Measurements from ENCODE around the gene USP34.
"Not testable (repeated sequence)": the region's sequence is repeated elsewhere in the genome, so short reads cannot be mapped to it uniquely, and the experiment has no call there.

The USP34 gene

GRCh38 chr2:61456746-61457420 lies 14.0 kb downstream of the USP34 start:
- DNase-seq = no peak

- DNase-seq = no peak
Observed at GRCh38 chr2:61456070-61456745, 14.7 kb downstream of the USP34 start.

DNA sequence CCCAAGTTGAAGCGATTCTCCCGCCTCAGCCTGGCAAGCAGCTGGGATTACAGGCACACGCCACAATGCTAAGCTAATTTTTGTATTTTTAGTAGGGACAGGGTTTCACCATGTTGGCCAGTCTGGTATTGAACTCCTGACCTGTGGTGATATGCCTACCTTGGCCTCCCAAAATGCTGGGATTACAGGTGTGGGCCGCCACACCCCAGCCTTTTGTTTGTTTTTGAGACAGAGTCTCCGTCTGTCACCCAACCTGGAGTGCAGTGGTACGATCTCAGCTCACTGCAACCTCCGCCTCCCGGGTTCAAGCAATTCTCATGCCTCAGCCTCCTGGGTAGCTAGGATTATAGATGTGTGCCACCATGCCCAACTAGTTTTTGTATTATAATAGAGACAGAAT lies 15.9 kb downstream of the USP34 start:
- DNase-seq = not testable (repeated sequence)

GRCh38 chr2:61454383-61454782 lies 16.5 kb downstream of the USP34 start:
- no peak for DNase-seq

GRCh38 chr2:61452392-61452791 lies 18.5 kb downstream of the USP34 start:
- no peak for DNase-seq

- DNase-seq = no peak
Observed at GRCh38 chr2:61451178-61451577, 19.7 kb downstream of the USP34 start.

GRCh38 chr2:61450144-61450543 lies 20.7 kb downstream of the USP34 start:
- no peak for DNase-seq

DNA sequence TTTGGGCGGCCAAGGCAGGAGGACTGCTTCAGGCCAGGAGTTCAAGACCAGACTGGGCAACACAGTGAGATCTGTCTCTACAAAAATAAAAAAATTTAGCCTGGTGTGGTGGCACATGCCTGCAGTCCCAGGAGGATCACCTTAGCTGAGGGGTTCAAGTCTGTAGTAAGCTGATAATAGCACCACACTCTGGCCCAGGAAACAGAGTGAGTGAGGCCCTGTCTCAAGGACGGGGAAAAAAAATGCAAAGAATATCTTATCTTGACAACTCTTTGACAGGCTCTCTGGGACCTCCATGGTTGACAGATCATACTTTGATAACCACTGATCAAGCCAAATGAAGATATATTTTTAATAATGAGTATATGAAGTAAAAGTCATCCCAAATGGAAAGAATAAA lies 22.7 kb downstream of the USP34 start:
- DNase-seq = no peak

- DNase-seq = not testable (repeated sequence)
Observed at GRCh38 chr2:61446971-61447370, 23.9 kb downstream of the USP34 start.

- DNase-seq = no peak
Observed at GRCh38 chr2:61443342-61444041, 27.4 kb downstream of the USP34 start.

- DNase-seq = no peak
Observed at GRCh38 chr2:61439241-61440002, 31.5 kb downstream of the USP34 start.

- no peak for DNase-seq
Observed at GRCh38 chr2:61438670-61439069, 32.2 kb downstream of the USP34 start.

DNA sequence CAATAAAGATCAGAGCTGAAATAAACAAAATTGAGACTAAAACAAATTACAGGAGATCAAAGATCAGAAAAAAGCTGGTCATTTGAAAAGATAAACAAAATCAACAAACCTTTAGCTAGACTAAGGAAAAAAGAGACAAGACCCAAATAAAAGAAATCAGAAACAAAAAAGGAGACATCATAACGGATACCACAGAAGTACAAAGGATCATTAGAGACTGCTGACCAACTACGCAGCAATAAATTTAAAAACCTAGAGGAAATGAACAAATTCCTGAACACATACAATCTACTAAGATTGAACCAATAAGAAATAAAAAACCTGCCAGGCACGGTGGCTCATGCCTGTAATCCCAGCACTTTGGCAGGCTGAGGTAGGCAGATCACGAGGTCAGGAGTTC lies 33.7 kb downstream of the USP34 start:
- DNase-seq = no peak

- DNase-seq = no peak
Observed at GRCh38 chr2:61436092-61436491, 34.8 kb downstream of the USP34 start.

GRCh38 chr2:61435291-61435690 lies 35.6 kb downstream of the USP34 start:
- no peak for DNase-seq

DNA sequence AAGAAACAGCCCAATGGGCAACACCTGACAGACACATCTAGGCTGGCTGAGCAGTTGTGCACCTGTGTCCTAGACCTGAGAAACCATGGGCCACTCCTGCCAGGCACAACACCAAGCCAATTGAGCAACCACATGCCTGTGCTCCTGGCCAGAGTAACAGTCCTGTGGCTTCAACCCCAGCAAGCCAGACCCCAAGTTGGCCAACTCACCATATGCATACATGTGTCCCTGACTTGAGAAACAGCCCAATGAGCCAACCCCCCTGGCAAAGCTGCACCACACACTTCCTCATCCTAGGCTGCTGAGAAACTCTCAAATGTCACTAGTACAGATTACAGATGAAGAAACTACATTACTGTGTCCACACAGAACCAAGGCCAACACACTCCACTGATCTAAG lies 36.6 kb downstream of the USP34 start:
- DNase-seq = no peak

DNA sequence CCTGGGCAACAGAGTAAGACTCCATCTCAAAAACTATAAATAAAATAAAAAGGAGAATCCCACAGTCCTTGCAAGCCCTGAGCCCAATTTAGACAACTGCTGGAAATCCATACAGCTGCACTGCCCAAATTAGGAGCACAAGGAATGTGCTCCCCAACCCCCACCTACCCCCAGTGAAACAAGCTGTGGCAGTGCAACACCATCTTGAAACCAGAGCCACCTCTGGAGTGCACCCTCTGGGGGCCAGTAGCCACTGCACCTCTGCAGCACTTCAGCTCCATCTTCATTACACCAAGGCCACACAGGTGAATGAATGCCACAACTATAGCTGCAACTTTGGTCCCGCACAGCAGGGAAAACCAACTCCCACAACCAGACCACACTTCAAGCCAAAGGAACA lies 37.3 kb downstream of the USP34 start:
- DNase-seq = no peak

DNA sequence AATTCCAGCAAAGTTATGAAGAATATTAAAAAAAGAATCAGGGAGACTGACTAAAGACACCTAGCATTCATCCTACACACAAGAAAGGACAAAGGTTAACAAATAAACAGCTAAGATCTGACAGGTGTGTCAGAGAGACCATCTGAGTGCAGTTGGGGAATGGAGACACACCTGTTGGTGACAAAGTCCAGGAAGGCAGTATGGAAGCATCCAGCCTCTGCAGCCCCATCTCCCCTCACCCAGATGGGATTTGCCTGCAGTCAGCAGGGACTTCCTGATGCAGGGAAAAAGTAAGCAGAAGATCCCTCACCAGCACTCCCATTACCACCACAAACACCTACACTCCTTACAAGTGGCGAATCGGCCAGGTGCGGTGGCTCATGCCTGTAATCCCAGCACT lies 37.9 kb downstream of the USP34 start:
- no peak for DNase-seq

DNA sequence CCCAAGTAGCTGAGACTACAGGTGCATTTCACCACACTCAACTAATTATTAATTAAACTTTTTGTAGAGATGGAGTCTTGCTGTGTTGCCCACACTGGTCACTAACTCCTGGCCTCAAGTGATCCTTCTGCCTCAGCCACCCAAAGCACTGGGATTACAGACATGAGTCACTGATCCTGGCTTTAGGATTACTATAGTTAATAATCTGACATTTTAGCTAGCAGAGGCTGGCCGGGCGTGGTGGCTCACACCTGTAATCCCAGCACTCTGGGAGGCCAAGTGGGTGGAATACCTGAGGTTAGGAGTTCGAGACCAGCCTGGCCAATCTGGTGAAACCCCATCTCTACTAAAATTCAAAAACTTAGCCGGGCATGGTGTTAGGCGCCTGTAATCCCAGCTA lies 39.5 kb downstream of the USP34 start:
- DNase-seq = no peak

DNA sequence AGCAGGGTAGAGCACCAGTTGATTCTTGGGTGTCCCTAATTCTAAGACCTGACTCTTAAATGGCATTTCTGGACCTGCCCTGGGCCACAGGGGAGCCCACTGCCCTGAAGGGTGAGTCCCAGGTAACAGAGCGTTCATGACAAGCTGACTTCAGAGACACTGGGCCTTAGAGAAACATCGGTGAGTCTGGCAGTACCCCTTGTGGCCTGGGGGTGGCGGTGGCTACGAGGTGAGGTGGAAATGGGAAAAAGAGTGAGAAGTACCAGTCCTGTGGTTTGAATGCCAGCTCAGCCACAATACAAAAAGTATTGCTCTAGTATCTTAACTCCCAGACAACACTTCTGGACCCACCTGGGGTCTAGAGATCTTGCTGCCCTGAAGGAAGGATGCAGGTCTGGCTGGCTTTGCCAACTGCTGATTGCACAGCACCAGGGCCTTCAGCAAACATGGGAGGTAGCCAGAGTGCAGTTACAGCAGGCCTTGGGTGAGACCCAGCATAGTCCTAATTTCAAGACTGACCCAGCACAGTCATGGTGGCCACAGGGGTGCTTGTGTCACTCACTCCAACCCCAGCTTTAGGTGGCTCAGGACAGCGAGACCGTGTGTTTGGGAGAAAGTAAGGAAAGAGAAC lies 44.5 kb downstream of the USP34 start:
- DNase-seq = peak; percentile 72

DNA sequence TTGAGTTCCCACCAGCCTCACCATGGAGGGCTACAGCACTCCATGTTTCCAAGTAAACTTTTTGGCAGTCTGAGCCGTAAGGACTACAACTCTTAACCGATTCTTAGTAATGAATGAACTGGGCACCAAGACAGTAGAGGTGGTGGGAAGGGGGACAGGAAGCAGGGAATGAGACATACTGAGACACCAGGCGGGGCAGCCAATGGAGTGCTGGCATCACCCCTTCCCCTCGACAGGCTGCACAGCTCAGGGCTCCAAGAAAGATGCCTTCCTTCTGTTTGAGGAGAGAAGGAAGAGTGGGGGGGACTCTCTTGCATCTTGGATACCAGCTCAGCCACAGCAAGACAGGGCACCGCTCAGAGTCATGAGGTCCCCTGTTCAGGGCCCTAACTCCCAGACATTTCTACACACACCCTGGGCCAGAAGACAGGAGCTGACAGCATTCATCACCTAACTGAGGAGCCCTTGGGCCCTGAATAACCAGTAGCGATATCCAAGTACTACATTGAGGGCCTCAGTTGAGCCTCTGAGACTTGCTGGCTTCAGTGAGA lies 45.2 kb downstream of the USP34 start:
- no peak for DNase-seq

- no peak for DNase-seq
Observed at GRCh38 chr2:61423714-61424113, 47.2 kb downstream of the USP34 start.

DNA sequence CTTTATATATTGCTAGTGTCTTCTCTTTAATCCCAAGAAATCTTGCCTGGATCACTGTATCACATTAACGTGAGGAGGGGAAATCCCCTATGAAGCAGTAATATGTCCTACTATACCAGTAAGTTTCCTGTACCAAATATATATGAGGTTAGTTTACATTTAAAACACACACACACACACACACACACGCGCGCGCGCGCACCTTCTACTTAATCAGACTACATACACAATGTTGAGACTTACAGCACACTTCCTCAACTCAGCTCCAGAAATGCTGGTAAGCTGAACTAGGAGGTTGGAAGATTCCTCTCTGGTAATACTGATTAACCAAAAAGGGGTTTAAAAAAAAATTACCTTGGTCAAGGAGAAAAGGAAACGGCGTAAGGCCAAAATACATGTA lies 49.3 kb downstream of the USP34 start:
- peak; percentile 22 for DNase-seq

Data from stimulated activated CD4-positive, alpha-beta T cell treated with anti-CD3 and anti-CD28 coated beads, Interleukin-4, amount 100 ng/mL, for 1 hour (primary cell).